Suppressor macrophage (primary cell): Measurements from ENCODE around the gene NPEPPS.
A peak's percentile ranks its signal among the peaks of the same experiment; 100 is the strongest.
"Not testable (repeated sequence)": the region's sequence is repeated elsewhere in the genome, so short reads cannot be mapped to it uniquely, and the experiment has no call there.

Source experiments
- DNase-seq, 4 experiments: peaks; one replicate each; pipeline ENCODE4 v3.0.0-alpha.2; 2020 to 2022
- total RNA-seq, 17 experiments: gene quantifications; one replicate each; lab custom pipeline; 2026; ENCODE audit warnings: mixed read lengths in 6 of 17, inconsistent platforms in 3 of 17; lab: John Stamatoyannopoulos, UW

The NPEPPS gene, protein sequence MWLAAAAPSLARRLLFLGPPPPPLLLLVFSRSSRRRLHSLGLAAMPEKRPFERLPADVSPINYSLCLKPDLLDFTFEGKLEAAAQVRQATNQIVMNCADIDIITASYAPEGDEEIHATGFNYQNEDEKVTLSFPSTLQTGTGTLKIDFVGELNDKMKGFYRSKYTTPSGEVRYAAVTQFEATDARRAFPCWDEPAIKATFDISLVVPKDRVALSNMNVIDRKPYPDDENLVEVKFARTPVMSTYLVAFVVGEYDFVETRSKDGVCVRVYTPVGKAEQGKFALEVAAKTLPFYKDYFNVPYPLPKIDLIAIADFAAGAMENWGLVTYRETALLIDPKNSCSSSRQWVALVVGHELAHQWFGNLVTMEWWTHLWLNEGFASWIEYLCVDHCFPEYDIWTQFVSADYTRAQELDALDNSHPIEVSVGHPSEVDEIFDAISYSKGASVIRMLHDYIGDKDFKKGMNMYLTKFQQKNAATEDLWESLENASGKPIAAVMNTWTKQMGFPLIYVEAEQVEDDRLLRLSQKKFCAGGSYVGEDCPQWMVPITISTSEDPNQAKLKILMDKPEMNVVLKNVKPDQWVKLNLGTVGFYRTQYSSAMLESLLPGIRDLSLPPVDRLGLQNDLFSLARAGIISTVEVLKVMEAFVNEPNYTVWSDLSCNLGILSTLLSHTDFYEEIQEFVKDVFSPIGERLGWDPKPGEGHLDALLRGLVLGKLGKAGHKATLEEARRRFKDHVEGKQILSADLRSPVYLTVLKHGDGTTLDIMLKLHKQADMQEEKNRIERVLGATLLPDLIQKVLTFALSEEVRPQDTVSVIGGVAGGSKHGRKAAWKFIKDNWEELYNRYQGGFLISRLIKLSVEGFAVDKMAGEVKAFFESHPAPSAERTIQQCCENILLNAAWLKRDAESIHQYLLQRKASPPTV
- 61.6 to 141 (median 86.4) reads per million in 17 experiments for total RNA-seq

DNA sequence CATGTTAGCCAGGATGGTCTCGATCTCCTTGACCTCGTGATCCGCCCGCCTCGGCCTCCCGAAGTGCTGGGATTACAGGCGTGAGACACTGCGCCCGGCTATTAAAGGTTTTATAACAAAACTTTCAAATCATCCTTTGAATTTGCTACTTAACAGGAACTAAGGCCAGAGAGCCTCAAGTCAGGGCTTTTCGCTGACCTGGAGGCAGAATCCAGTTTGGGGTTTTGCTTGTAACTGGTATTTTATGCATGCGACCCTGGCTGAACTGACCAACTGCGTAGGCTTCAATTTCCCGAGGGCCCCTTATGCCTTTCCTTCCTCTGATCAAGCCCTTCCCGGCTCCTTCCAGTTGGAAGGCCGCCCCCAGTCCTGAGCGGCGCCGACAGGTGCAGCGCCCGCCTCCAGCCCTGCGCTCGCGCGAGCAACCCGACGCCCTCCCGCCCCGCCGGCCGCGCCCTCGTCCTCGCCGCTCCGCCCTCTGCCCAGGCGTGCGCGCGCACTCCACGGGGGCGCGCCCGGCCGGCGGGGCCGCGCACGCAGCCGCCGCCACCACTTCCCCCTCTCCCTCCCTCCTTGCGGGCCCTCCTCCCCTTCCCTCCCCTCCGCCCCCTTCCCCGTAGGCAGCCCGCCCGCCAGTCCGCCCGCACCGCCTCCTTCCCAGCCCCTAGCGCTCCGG, at the start of gene NPEPPS:
TSS of gene NPEPPS (plus strand) at position 552 of the 676 bp plus-strand sequence. CDS start 193 bp downstream, outside the sequence.
- peak; percentile 79 to 93 (median 88) for DNase-seq

- peak in 2 of 4 experiments; percentile 13 to 15 for DNase-seq
These were observed 39.1 kb upstream of the NPEPPS start for GRCh38 chr17:47491841-47492212.

GRCh38 chr17:47499074-47499473, 31.8 kb upstream of the NPEPPS start:
- not testable (repeated sequence) for DNase-seq

DNA sequence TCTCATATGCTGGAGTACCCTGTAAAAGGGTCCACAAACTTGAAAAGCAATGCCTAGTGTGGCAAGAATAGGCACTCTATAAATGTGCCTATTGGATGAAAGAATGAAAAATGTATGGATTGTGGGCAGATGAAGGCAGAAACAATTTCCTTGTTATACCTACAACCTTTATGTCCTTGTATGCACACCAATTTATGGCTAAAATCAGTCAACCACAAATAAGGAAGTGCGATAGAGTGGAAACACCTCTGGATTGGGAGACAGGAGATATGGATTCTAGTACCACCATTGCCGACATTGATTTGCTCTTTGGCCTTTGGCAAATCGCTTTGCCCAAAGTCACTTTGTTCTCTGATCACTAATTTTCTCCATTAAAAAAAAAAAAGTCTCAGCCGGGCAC, 31.4 kb upstream of the NPEPPS start:
- DNase-seq = not testable (repeated sequence)

GRCh38 chr17:47500620-47501019, 30.3 kb upstream of the NPEPPS start:
- peak in 3 of 4 experiments; percentile 29 to 37 (median 34) for DNase-seq

DNA sequence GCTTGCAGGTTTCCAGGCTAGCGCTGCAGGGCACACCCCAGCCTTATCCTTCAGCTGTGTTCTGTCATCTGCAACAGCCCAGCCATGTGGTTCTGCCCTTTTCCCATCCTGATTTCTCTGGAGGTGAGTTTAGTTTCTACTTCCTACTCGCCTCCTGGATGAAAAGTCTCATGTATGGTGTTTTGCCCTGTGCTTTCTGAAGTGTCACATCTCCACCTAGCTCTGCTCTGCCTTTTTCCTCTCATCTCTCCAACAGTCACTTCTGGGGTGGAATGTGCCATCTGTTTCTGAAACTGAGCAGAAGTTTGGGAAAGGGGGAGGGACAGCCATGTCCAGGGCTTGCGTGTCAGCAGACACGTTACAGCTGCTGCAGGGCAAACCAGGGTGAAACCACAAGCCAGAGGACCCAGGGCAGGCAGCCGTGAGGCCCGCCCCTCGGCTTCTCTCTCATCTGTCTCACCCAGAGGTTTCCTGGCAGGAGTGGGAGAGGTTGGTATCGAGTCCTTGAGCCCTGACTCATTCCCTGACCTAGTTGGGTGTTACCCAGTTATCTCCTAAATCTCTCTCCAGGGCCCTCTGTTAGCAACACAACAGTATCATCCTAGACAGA, 28.7 kb upstream of the NPEPPS start:
- DNase-seq = not testable (repeated sequence)

GRCh38 chr17:47502776-47503455, 28.0 kb upstream of the NPEPPS start:
- peak in 1 of 4 experiments; percentile 6 for DNase-seq

DNA sequence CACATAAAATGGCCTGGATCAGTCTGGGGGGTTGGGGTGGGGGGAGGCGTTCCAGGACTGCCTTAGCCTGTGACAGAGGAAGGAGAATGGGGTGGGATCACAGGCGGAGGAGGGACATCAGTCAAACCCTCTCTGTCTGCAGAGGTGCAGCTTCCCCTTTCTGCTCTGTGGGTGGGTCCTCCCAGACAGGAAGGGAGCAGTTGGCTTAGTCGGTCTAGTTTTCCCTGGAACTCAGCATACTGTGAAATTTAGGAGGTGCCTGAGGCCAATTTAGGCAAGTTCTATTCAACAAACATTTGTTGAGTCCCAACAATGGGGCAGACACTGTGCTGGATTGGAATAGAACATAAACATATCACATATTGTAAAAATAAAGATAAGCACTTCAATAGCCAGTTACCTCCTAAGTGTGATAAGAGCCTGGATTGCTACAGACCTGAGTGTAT, 19.2 kb upstream of the NPEPPS start:
- peak; percentile 39 to 73 (median 60) for DNase-seq

DNA sequence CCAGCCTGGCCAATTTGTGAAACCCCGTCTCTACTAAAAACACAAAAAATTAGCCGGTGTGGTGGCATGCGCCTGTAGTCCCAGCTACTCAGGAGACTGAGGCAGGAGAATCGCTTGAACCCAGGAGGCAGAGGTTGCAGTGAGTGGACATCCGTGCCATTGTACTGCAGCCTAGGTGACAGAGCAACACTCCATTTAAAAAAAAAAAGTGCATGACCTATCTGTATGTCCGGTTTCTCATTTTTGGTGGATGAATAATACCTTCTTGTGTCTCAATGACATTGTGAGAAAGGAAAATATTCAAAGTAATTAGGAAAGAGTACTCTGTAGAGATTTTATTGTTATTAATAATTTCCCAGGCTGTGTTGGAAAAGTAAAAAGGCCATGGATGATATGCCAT, 17.6 kb upstream of the NPEPPS start:
- DNase-seq = not testable (repeated sequence)

DNA sequence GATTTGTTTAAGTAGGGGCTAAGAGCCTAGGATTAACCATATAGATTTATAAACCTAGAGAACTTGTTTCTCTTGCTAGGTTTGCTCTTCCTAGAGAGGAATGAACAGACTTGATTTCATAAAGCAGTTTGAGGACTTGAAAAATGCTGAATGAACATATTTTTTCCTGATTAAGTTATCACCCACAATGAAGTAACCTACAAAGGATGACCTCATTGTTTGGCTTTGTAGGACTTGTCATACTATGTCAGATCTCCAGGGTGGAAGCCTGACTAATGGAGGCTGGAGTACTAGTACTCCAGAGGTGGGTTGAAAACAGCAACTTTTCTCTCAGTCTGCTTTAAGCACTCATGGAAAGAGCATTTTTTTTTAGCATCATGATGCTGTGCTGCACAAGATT, 12.0 kb upstream of the NPEPPS start:
- peak in 2 of 4 experiments; percentile 7 to 16 for DNase-seq

- DNase-seq = not testable (repeated sequence)
These were observed 11.5 kb upstream of the NPEPPS start for GRCh38 chr17:47519365-47519764.

GRCh38 chr17:47520279-47520678, 10.6 kb upstream of the NPEPPS start:
- DNase-seq = not testable (repeated sequence)

DNA sequence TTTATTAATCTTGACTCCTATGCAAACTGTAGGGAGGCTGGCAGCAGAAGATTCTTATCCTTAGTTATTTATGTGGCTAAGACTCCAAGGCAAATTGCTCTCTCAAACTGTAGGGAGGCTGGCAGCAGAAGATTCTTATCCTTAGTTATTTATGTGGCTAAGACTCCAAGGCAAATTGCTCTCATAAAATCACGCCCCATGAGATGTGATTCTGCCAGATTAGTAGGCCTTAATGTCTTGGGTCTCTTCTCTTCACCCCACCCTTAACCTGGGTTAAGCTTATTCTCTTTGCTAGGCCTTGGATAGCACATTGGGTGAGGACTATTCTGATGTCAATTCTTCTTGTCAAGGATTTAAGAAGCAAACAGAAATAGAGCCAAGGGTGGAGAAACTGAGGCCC, 9.5 kb upstream of the NPEPPS start:
- not testable (repeated sequence) for DNase-seq

DNA sequence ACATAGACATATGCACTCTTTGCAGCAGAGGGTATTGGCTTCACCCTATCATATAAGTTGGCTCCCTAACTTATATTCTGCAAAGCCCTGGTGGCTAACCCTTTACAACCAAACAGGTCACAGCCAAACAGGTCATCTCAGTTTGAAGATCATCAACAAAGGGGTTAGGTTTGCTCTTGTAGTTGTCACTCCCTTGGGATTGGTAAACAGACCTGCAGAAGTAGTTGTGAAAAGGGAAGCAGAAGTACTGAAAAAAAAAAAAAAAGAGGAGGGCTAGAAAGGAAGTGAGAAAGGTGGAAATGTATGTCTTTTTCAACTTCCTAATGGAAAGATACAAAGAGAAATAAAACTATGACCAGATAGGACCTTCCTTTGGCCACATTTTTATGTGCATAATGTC, 8.6 kb upstream of the NPEPPS start:
- DNase-seq = peak in 1 of 4 experiments; percentile 2

DNA sequence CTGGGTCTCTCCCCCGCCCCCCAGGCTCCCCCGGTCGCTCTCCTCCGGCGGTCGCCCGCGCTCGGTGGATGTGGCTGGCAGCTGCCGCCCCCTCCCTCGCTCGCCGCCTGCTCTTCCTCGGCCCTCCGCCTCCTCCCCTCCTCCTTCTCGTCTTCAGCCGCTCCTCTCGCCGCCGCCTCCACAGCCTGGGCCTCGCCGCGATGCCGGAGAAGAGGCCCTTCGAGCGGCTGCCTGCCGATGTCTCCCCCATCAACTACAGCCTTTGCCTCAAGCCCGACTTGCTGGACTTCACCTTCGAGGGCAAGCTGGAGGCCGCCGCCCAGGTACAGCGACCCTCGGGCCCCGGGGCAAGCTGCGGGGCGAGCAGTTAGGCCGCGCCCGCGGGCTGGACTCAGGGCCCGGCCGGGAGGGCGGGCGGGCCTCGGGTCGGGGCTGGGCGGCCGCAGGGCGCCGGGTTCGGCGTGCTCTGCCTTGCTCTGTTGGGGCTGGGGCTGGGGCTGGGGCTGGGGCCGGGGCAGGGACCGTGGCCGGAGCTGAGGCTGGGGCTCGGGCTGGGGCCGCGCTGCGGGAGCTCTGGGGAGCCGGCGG, 419 bp downstream of the NPEPPS start:
- DNase-seq = peak in 2 of 4 experiments; percentile 6 to 41

GRCh38 chr17:47539085-47539484, 8.2 kb downstream of the NPEPPS start:
- DNase-seq = not testable (repeated sequence)

GRCh38 chr17:47541676-47542075, 10.8 kb downstream of the NPEPPS start:
- DNase-seq = not testable (repeated sequence)

GRCh38 chr17:47544327-47544726, 13.4 kb downstream of the NPEPPS start:
- DNase-seq = not testable (repeated sequence)

GRCh38 chr17:47554733-47555132, 23.8 kb downstream of the NPEPPS start:
- not testable (repeated sequence) for DNase-seq

GRCh38 chr17:47556108-47556507, 25.2 kb downstream of the NPEPPS start:
- not testable (repeated sequence) for DNase-seq

DNA sequence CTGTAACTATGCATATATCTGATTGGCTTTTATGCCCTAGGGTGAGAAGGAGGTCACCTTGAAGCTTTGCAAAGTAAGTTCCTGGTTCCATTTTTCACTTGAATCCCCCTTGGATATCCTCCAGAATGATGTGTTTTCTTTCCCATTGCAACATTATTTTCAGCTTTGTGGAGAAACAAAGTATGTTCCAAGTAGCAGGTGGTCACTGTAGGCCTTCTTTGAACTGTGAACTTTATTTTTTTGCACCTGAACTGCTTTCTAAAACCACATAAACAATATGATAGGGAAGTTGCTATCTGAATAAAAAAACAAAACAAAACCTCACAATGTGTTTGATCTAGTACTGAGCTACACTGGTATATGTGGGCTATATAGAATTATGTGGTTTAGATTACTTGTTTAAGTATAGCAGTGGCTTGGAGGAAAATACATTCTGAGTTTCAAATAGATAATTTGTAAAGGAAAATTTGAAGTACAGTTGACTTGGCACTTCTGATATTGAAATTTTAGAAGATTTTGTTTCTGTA, 29.7 kb downstream of the NPEPPS start:
- DNase-seq = not testable (repeated sequence)
